Vein endothelial cell (primary cell): ENCODE measurements around the gene SYT7. TPM values are rescaled to one million over a fixed set of nuclear protein-coding genes. Genes with fewer than 3 reads are reported as not detected.

ENCODE experiments used
- small RNA-seq: library from RNA; depleted of rRNA; stranded (forward); fragments of <200 nt; gene quantifications from one replicate; pipeline ENCODE3, GENCODE V24; 2012
- total RNA-seq: library from RNA; depleted of rRNA; stranded (reverse); fragments of >200 nt; gene quantifications from 2 replicates; pipeline ENCODE4 v1.2.3, GENCODE V29; 2012

SYT7 gene, protein sequence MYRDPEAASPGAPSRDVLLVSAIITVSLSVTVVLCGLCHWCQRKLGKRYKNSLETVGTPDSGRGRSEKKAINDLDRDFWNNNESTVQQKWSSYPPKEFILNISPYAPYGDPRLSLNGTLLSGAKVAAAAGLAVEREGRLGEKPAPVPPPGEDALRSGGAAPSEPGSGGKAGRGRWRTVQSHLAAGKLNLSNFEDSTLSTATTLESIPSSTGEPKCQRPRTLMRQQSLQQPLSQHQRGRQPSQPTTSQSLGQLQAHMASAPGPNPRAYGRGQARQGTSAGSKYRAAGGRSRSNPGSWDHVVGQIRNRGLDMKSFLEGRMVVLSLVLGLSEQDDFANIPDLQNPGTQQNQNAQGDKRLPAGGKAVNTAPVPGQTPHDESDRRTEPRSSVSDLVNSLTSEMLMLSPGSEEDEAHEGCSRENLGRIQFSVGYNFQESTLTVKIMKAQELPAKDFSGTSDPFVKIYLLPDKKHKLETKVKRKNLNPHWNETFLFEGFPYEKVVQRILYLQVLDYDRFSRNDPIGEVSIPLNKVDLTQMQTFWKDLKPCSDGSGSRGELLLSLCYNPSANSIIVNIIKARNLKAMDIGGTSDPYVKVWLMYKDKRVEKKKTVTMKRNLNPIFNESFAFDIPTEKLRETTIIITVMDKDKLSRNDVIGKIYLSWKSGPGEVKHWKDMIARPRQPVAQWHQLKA
- total RNA-seq: 0.10 and 2.0 TPM in 2 replicates

DNA sequence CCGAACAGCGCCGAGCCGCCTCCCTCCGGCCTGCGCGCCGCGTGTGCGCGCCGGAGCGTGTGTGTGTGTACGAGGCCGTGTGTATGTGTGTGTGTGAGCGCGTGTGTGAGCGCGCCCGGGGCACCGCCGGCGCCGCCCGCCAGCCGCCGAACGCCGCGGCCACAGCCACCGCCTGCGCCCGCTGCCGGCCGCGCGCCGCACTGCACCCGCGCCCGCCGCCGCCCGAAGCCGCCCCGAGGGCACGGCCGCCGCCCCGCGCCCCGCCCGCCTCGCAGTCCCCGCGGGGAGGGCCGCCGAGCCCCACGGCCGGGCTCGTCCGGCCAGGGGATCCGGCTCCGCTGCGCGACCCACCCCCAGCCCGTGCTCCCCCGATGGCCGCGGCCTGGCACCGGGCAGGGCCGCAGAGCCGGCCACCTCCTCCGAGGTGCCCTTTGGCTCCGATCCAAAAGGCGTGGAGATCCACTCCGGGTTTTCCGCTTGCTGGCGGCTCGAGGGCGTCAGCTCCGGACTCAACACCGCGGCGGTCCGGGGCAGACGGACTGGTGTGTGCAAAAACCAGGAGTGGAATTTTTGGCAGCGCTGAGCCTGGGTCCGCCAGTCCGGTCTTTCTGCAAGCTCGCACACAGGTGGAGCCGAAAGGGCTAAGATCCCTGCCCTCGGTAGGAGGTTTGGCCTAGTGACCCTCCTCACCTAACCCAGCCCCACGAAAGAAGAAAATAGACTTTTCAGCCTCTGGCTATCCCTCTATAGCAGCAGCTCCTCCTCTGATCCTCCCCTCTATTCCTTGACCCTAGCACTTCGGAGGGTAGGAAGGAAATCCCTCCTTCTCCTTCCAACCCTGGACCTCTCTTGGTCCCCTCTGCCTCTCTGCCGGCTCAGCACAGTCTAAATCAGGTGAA lies at the start of gene SYT7:
Gene SYT7 (minus strand): TSS at position 47 of the 899 bp plus-strand sequence. CDS start 256 bp downstream, outside the sequence.

DNA sequence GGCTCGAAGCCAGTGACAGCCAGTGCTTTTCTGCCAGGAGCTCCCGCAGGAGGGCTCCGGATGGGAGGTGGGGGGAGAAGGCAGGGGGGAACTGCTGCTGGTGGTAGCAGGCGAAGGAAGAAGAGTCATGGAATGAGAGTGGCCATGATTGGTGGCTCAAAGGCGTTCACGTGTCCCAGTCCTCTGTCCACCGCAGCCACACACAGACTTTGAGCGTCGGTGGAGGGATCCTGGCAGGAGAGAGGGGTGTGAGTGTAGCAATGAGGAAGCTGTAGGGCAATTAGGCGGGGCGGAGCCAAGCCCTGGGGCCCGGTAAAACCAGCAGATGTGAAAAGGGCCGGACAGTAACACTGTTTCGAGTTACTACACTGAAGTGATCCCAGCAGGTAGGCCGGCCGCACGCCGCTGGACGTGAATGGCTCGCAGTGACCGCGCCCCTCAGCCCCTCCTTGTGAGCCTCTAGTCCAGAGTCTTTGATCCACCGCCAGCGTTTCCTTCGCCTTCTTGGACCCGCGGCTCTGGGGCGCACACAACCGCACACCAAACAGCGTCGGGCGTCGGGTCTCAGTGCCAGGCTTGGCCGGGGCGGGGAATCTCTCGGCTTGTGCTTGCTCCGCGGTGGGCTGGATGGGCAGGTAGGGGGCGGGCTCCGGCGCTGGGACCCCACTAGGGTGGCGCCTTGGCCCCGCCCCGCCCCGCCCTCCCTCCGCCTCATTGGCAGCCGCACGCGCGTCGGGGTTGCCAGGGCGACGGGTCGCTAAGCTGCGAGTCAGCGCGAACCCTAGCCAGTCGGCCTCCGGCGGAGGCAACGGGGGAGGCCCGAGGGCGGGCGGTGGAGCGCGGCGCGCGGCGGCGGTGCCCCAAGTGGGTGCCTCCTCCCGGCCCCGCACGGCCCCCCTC lies 72.7 kb downstream of the SYT7 start, which contains the start of gene LRRC10B:
Gene LRRC10B (plus strand): TSS at position 788 of the 900 bp plus-strand sequence. CDS start 250 bp downstream, outside the sequence.

Small RNA genes within 50 kb of the gene (small RNA-seq; reads per million reads assigned to genes)
- gene MIR4488: not detected

Other genes with a start within 250 kb of the SYT7 start
- 291 and 316 TPM in 2 replicates for gene DDB1, start 248.0 kb downstream of the SYT7 start, total RNA-seq
- gene TKFC, start 247.8 kb downstream of the SYT7 start, total RNA-seq: 15.8 and 28.1 TPM in 2 replicates
- 51.6 and 54.1 TPM in 2 replicates for gene CYB561A3, start 219.2 kb downstream of the SYT7 start, total RNA-seq
- 19.5 and 24.8 TPM in 2 replicates for gene TMEM138, start 218.7 kb downstream of the SYT7 start, total RNA-seq
- gene TMEM216, start 188.5 kb downstream of the SYT7 start, total RNA-seq: 8.3 and 9.5 TPM in 2 replicates
- 29.7 and 34.6 TPM in 2 replicates for gene CPSF7, start 151.1 kb downstream of the SYT7 start, total RNA-seq
- 58.6 and 64.7 TPM in 2 replicates for gene SDHAF2, start 151.0 kb downstream of the SYT7 start, total RNA-seq
- not detected in 2 replicates for gene LRRC10B, start 72.3 kb downstream of the SYT7 start, total RNA-seq
- gene DAGLA, start 99.3 kb upstream of the SYT7 start, total RNA-seq: 5.0 and 5.9 TPM in 2 replicates
- gene MYRF, start 171.6 kb upstream of the SYT7 start, total RNA-seq: 0.48 and 0.65 TPM in 2 replicates
- 65.6 and 81.3 TPM in 2 replicates for gene TMEM258, start 211.5 kb upstream of the SYT7 start, total RNA-seq
- gene FEN1, start 211.8 kb upstream of the SYT7 start, total RNA-seq: 21.9 and 35.8 TPM in 2 replicates
- gene FADS1, start 235.9 kb upstream of the SYT7 start, total RNA-seq: 51.0 and 67.5 TPM in 2 replicates
- 139 and 217 TPM in 2 replicates for gene FADS2, start 247.2 kb upstream of the SYT7 start, total RNA-seq